Osteoblast (primary cell): Measurements from ENCODE around the gene USP28. TPM values are rescaled to one million over a fixed set of nuclear protein-coding genes. Genes with fewer than 3 reads are reported as not detected.

Experiments used
- DNase-seq: peaks from one replicate; pipeline ENCODE4 v3.0.0; 2011; ENCODE audit warnings: low spot score, mixed read lengths; ENCODE audit not compliant: insufficient read length; ENCODE audit errors: missing footprints
- H2AFZ ChIP-seq: 2 replicates; pipeline ENCODE4 v1.6.0; 2011; ENCODE audit warnings: mild to moderate bottlenecking, low read length
- H3K27ac ChIP-seq: 2 replicates; pipeline ENCODE4 v1.5.1; 2011; ENCODE audit warnings: mild to moderate bottlenecking, low read depth, low read length, moderate library complexity
- H3K27me3 ChIP-seq: 2 replicates; pipeline ENCODE4 v1.6.0; 2012; ENCODE audit warnings: mild to moderate bottlenecking, control low read depth, inconsistent platforms, low read length, moderate library complexity; ENCODE audit not compliant: insufficient read depth
- H3K36me3 ChIP-seq: 2 replicates; pipeline ENCODE4 v1.5.1; 2011; ENCODE audit warnings: mild to moderate bottlenecking, low read length, control low read depth, moderate library complexity; ENCODE audit not compliant: insufficient read depth
- H3K4me1 ChIP-seq: 2 replicates; pipeline ENCODE4 v1.5.1; 2011; ENCODE audit warnings: mild to moderate bottlenecking, low read length, control low read depth, moderate library complexity; ENCODE audit not compliant: insufficient read depth
- H3K4me2 ChIP-seq: 2 replicates; pipeline ENCODE4 v1.6.0; 2011; ENCODE audit warnings: mild to moderate bottlenecking, low read length; ENCODE audit not compliant: insufficient read depth
- H3K4me3 ChIP-seq: fragments of 200-600 bp; sonication (generic); 3 replicates; pipeline ENCODE4 v1.5.1; 2012; ENCODE audit warnings: mild to moderate bottlenecking, low read length, inconsistent platforms; ENCODE audit not compliant: insufficient read depth
- H3K79me2 ChIP-seq: 2 replicates; pipeline ENCODE4 v1.6.0; 2012; ENCODE audit warnings: mild to moderate bottlenecking, low read length, control low read depth, inconsistent platforms; ENCODE audit not compliant: insufficient read depth
- H3K9me3 ChIP-seq: 2 replicates; pipeline ENCODE4 v1.5.1; 2011; ENCODE audit warnings: low read depth, low read length, control low read depth
- H4K20me1 ChIP-seq: 2 replicates; pipeline ENCODE4 v1.6.0; 2012; ENCODE audit warnings: mild to moderate bottlenecking, low read length, control low read depth; ENCODE audit not compliant: insufficient read depth
- total RNA-seq: library from RNA; depleted of rRNA; stranded (reverse); fragments of >200 nt; gene quantifications from 2 replicates; pipeline ENCODE4 v1.2.3, GENCODE V29; 2012
- TF ChIP-seq, protein P1 (sequence below): IDR thresholded peaks from 2 replicates; pipeline ENCODE4 v1.5.1; 2011; ENCODE audit warnings: mild to moderate bottlenecking, low read depth, low read length, moderate library complexity; ENCODE audit errors: extremely low read depth

The USP28 gene
- total RNA-seq, 1 donor = 31.5 TPM

DNA sequence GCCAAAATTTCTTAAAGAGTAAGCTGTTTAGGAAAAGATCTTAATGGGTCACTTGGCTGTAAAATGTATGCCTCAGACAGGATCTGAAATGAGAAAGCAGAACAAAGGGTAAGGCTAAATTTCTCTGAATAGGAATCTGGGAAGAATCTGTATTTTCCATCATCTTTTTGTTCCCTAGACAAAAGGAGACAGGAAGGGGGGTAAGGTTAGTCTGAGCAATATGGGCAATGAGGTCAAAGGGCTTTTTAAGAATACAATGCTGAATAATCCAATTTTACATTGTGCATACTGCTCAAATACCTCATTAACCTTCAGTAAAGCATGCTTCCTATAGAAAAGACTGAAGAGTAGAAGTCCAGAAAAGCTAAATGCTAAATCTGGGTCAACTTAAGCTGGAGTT is 61.2 kb downstream of the USP28 start:
- Histone ChIP-seq H3K27me3 (no peaks in the 10 kb centered on the region), H3K4me3 (no peak overlapping the region), H3K4me2 (no peak overlapping the region), H2AFZ (no peak overlapping the region), H3K79me2 (no peaks in the 10 kb centered on the region), H4K20me1 (no peaks in the 10 kb centered on the region), H3K27ac (no peak overlapping the region), H3K9me3 (no peaks in the 10 kb centered on the region), H3K36me3 (peaks cover 3% of the 10 kb centered on the region), H3K4me1 (no peaks in the 10 kb centered on the region)
- TF ChIP-seq, protein P1, sequence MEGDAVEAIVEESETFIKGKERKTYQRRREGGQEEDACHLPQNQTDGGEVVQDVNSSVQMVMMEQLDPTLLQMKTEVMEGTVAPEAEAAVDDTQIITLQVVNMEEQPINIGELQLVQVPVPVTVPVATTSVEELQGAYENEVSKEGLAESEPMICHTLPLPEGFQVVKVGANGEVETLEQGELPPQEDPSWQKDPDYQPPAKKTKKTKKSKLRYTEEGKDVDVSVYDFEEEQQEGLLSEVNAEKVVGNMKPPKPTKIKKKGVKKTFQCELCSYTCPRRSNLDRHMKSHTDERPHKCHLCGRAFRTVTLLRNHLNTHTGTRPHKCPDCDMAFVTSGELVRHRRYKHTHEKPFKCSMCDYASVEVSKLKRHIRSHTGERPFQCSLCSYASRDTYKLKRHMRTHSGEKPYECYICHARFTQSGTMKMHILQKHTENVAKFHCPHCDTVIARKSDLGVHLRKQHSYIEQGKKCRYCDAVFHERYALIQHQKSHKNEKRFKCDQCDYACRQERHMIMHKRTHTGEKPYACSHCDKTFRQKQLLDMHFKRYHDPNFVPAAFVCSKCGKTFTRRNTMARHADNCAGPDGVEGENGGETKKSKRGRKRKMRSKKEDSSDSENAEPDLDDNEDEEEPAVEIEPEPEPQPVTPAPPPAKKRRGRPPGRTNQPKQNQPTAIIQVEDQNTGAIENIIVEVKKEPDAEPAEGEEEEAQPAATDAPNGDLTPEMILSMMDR = no peak
- DNase-seq = no peak

DNA sequence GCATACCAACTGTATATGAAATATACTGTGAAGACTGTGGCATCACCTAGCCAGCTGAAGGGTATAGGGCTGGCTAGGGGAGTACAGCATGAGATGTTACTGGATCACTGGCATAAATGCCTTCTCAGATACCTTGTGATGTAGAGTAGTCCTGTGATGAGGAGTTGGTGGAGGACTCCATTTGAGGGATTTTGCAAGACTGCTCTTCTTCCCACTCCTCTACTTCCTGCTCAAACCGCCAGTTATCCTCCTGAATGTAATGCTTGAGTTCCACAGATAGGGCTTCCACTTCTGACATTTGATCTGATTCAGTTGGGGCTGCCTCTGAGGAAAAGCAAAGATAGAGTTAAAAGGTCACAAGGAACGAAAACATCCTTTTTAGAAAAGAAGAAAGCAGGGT is 66.4 kb downstream of the USP28 start:
- Histone ChIP-seq H3K4me3 (no peak overlapping the region), H3K27me3 (no peaks in the 10 kb centered on the region), H2AFZ (no peak overlapping the region), H3K4me1 (no peaks in the 10 kb centered on the region), H3K79me2 (no peaks in the 10 kb centered on the region), H3K27ac (no peak overlapping the region), H3K36me3 (peaks cover 17% of the 10 kb centered on the region), H3K4me2 (no peak overlapping the region), H4K20me1 (no peaks in the 10 kb centered on the region), H3K9me3 (no peaks in the 10 kb centered on the region)
- TF ChIP-seq, protein P1 = no peak
- no peak for DNase-seq

DNA sequence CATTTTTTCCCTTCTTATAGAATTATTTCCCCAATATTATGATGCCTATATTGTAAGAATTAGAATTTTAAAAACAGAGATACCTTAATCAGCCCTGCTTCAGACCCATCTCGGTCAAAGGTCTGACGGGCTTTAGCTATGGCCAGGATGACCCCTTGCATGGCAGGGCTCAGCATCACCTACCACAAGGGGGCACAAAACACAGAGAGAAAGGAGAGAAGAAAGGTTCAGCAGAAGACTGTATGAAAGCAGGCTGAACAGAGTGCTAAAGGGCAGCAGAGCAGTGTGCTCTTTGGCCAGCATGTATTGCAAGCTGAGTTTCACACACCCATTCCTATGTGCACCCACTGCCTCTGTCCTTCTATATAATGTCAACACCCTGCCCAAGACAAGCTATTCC is 69.0 kb downstream of the USP28 start:
- no peaks in the 10 kb centered on the region for H3K79me2 ChIP-seq
- no peak overlapping the region for H3K4me3 ChIP-seq
- peaks cover 14% of the 10 kb centered on the region for H3K36me3 ChIP-seq
- H3K27ac ChIP-seq = no peak overlapping the region
- no peak overlapping the region for H3K4me2 ChIP-seq
- no peaks in the 10 kb centered on the region for H4K20me1 ChIP-seq
- H2AFZ ChIP-seq = no peak overlapping the region
- H3K27me3 ChIP-seq = no peaks in the 10 kb centered on the region
- DNase-seq = no peak
- no peaks in the 10 kb centered on the region for H3K9me3 ChIP-seq
- TF ChIP-seq, protein P1 = peak; percentile 57
- H3K4me1 ChIP-seq = no peaks in the 10 kb centered on the region

DNA sequence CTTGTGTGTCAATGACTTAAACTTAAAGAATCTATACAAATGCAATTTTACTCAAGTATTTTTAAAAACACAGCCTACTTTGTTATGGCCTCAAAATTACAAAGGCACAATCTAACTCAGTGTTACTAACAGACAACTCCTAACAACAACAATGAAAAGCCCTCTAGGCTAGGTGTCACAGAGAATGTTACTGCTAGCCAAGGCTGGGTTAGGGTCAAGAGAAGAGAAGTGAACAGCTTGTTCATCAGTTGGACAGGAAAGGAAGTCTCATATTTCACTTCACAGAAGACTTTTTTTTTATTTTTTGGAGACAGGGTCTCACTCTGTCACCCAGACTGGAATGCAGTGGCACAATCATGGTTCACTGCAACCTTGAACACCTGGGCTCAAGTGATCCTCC is 69.7 kb downstream of the USP28 start:
- Histone ChIP-seq H3K36me3 (peaks cover 14% of the 10 kb centered on the region), H3K79me2 (no peaks in the 10 kb centered on the region), H4K20me1 (no peaks in the 10 kb centered on the region), H3K4me2 (no peak overlapping the region), H3K4me1 (no peaks in the 10 kb centered on the region), H3K9me3 (no peaks in the 10 kb centered on the region), H3K27ac (no peak overlapping the region), H2AFZ (no peak overlapping the region), H3K4me3 (no peak overlapping the region), H3K27me3 (no peaks in the 10 kb centered on the region)
- TF ChIP-seq, protein P1 = no peak
- no peak for DNase-seq
